HEK293 (cell line): ENCODE data around the gene KPNA2.

Experiments used
- CTCF ChIA-PET: fragments of 350-600 bp; formaldehyde crosslinking; extraction: SDS; loops from one replicate; lab custom pipeline; 2021; ENCODE audit warnings: antibody characterized with exemption; lab: Yijun Ruan, JAX
- POLR2A ChIA-PET: fragments of 300-600 bp; formaldehyde crosslinking; extraction: SDS; loops from one replicate; lab custom pipeline; 2020; ENCODE audit warnings: antibody characterized with exemption, inconsistent platforms; lab: Yijun Ruan, JAX
- H3K27ac ChIP-seq: fragments of 200-500 bp; sonication (Bioruptor generic); 2 replicates; pipeline ENCODE4 v1.5.1; 2014; ENCODE audit warnings: low read depth, low read length, control low read depth, inconsistent platforms; ENCODE audit errors: extremely low read depth
- H3K36me3 ChIP-seq, 2 experiments: fragments of 200-500 bp in 1 of 2; sonication (Bioruptor generic) in 1 of 2; 1 replicate in 1 of 2; 2 replicates in 1 of 2; pipeline ENCODE4 v1.5.1; 2014 to 2017; ENCODE audit warnings: inconsistent platforms in 2 of 2, low read length in 2 of 2; ENCODE audit not compliant: control insufficient read depth in 2 of 2, insufficient read depth in 1 of 2
- H3K4me1 ChIP-seq: fragments of 200-500 bp; sonication (Bioruptor generic); 2 replicates; pipeline ENCODE4 v1.5.1; 2014; ENCODE audit warnings: mild to moderate bottlenecking, low read length, inconsistent platforms; ENCODE audit not compliant: control insufficient read depth, insufficient read depth
- H3K4me3 ChIP-seq: 2 replicates; pipeline ENCODE4 v1.5.1; 2011; ENCODE audit warnings: low read depth, mild to moderate bottlenecking, control low read depth, low read length, moderate library complexity
- H3K9me3 ChIP-seq: fragments of 200-500 bp; sonication (Bioruptor generic); 2 replicates; pipeline ENCODE4 v1.5.1; 2014; ENCODE audit warnings: low read depth, low read length, inconsistent platforms; ENCODE audit not compliant: control insufficient read depth, insufficient read depth
- BCL11A ChIP-seq: fragments of 450-650 bp; formaldehyde crosslinking; IDR thresholded peaks from 2 replicates; pipeline ENCODE4 v1.5.1; 2016; ENCODE audit warnings: low read depth, missing biosample characterization, missing genetic modification characterization
- GLI4 ChIP-seq: fragments of 450-650 bp; formaldehyde crosslinking; IDR thresholded peaks from 2 replicates; pipeline ENCODE4 v1.5.1; 2016; ENCODE audit warnings: missing biosample characterization, missing genetic modification characterization
- SETDB1 ChIP-seq: IDR thresholded peaks from one replicate; pipeline ENCODE4 v1.6.1; 2017; ENCODE audit warnings: mild to moderate bottlenecking, low read length, moderate library complexity, mixed read lengths; ENCODE audit not compliant: insufficient read length
- ZBTB7A ChIP-seq: fragments of 450-650 bp; formaldehyde crosslinking; IDR thresholded peaks from 2 replicates; pipeline ENCODE4 v1.5.1; 2016; ENCODE audit warnings: low read depth, missing biosample characterization, missing genetic modification characterization
- ZFP69B ChIP-seq: fragments of 450-650 bp; formaldehyde crosslinking; IDR thresholded peaks from 2 replicates; pipeline ENCODE4 v1.5.1; 2016; ENCODE audit warnings: missing biosample characterization, missing genetic modification characterization
- ZNF155 ChIP-seq: fragments of 450-650 bp; formaldehyde crosslinking; IDR thresholded peaks from 2 replicates; pipeline ENCODE4 v1.5.1; 2016; ENCODE audit warnings: missing biosample characterization, missing genetic modification characterization
- ZNF19 ChIP-seq: fragments of 450-650 bp; formaldehyde crosslinking; IDR thresholded peaks from 2 replicates; pipeline ENCODE4; 2016; ENCODE audit warnings: missing biosample characterization, missing genetic modification characterization, low read depth
- ZNF2 ChIP-seq: fragments of 450-650 bp; formaldehyde crosslinking; IDR thresholded peaks from 2 replicates; pipeline ENCODE4 v1.5.1; 2016; ENCODE audit warnings: missing biosample characterization, missing genetic modification characterization
- ZNF24 ChIP-seq: fragments of 450-650 bp; formaldehyde crosslinking; IDR thresholded peaks from 2 replicates; pipeline ENCODE4 v1.5.1; 2016; ENCODE audit warnings: missing biosample characterization, missing genetic modification characterization
- ZNF529 ChIP-seq: fragments of 450-650 bp; formaldehyde crosslinking; IDR thresholded peaks from 2 replicates; pipeline ENCODE4 v1.5.1; 2017; ENCODE audit warnings: missing genetic modification characterization, missing biosample characterization; ENCODE audit not compliant: insufficient replicate concordance
- ZNF629 ChIP-seq: fragments of 450-650 bp; formaldehyde crosslinking; IDR thresholded peaks from 2 replicates; pipeline ENCODE4 v1.5.1; 2017; ENCODE audit warnings: missing biosample characterization, missing genetic modification characterization
- ZSCAN23 ChIP-seq: fragments of 450-650 bp; formaldehyde crosslinking; IDR thresholded peaks from 2 replicates; pipeline ENCODE4 v1.5.1; 2016; ENCODE audit warnings: missing biosample characterization, missing genetic modification characterization
- TF ChIP-seq, protein P1 (sequence below): fragments of 450-650 bp; formaldehyde crosslinking; IDR thresholded peaks from 2 replicates; pipeline ENCODE4 v1.5.1; 2017; ENCODE audit warnings: missing biosample characterization, missing genetic modification characterization

KPNA2 gene

DNA sequence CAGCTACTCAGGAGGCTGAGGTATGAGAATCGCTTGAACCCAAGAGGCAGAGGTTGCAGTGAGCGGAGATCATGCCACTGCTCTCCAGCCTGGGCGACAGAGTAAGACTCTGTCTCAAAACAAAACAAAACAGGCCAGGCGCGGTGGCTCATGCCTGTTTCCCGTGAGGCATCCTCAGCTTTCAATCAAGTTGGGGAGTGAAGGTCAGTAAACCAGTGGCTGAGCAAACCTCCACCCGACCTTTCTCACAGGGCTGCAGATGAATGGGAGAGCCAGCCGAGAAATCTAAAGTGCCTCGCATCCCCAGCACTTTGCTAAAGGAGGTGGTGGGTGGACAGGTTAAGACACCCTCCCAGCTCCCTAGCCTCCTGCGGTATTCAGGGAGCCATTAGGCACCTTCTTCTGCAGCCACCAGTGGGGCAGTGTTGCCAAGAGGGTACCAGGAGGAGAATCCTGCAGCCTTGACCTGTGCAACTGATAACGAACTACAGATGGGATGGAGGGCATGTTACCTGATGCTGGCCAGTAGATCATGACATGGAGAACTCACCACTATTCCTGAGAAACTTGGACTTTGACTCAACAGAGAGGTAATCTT is 59.0 kb downstream of the KPNA2 start (continued):
- TF ChIP-seq, protein P1, sequence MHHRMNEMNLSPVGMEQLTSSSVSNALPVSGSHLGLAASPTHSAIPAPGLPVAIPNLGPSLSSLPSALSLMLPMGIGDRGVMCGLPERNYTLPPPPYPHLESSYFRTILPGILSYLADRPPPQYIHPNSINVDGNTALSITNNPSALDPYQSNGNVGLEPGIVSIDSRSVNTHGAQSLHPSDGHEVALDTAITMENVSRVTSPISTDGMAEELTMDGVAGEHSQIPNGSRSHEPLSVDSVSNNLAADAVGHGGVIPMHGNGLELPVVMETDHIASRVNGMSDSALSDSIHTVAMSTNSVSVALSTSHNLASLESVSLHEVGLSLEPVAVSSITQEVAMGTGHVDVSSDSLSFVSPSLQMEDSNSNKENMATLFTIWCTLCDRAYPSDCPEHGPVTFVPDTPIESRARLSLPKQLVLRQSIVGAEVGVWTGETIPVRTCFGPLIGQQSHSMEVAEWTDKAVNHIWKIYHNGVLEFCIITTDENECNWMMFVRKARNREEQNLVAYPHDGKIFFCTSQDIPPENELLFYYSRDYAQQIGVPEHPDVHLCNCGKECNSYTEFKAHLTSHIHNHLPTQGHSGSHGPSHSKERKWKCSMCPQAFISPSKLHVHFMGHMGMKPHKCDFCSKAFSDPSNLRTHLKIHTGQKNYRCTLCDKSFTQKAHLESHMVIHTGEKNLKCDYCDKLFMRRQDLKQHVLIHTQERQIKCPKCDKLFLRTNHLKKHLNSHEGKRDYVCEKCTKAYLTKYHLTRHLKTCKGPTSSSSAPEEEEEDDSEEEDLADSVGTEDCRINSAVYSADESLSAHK (tag by site-specific recombination): no peak
- no peak for TF ChIP-seq SETDB1
- TF ChIP-seq, all 188 proteins: peak for 0

DNA sequence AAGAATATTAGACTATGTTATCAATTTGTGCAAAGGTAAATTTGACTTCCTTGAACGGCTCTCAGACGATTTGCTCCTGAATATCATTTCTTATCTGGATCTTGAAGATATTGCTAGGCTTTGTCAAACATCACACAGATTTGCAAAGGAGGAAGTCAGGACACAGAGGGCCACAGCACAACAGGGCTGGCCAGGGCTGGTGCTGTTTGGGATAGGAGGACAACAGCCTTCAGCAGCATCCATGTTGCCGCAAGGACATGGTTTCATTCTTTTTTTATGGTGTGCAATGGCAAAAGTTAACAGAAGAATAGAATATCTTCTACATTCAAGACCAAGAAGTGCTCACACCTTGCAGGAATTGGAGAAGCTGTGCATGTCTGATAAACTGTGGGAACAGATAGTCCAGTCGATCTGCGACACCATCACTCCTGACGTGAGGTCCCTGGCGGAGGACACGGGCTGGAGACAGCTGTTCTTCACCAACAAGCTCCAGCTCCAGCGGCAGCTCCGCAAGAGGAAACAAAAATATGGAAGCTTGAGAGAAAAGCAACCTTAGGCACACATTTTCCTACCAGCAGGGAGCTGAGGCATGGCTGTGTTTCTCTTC is 59.8 kb downstream of the KPNA2 start:
- no peak overlapping the region for H3K4me3 ChIP-seq
- H3K27ac ChIP-seq: no peak overlapping the region
- POLR2A ChIA-PET: no interaction called here
- H3K36me3 ChIP-seq: no peaks in the 10 kb centered on the region
- H3K4me1 ChIP-seq: no peaks in the 10 kb centered on the region; the same call in 1 of the 2 replicates
- no peaks in the 10 kb centered on the region for H3K9me3 ChIP-seq
- TF ChIP-seq ZNF2 (tag by site-specific recombination): no peak
- no peak for TF ChIP-seq ZNF19
- no peak for TF ChIP-seq ZNF24 (tag by site-specific recombination)
- TF ChIP-seq ZNF529: no peak
- no peak for TF ChIP-seq ZNF629
- TF ChIP-seq ZBTB7A: no peak
- CTCF ChIA-PET: no interaction called here

GRCh38 chr17:68096111-68096510 is 60.6 kb downstream of the KPNA2 start:
- no peak overlapping the region for H3K4me3 ChIP-seq
- H3K36me3 ChIP-seq: no peaks in the 10 kb centered on the region
- CTCF ChIA-PET: interaction anchor here (0.7 kb wide), 1 partner anchor 378 kb away, joined by 3 read pairs; no protein-coding TSS in a partner anchor
- TF ChIP-seq ZSCAN23 (tag by site-specific recombination) (no peak), ZFP69B (tag by site-specific recombination) (no peak), BCL11A (tag by site-specific recombination) (no peak), GLI4 (no peak), ZNF155 (tag by site-specific recombination) (no peak)
- H3K9me3 ChIP-seq: no peaks in the 10 kb centered on the region
- H3K4me1 ChIP-seq: no peaks in the 10 kb centered on the region; the same call in 1 of the 2 replicates
- POLR2A ChIA-PET: no interaction called here
- H3K27ac ChIP-seq: no peak overlapping the region
